Central memory CD8-positive, alpha-beta T cell (primary cell): ENCODE data around the gene SLC2A1.
A peak's percentile ranks its signal among the peaks of the same experiment; 100 is the strongest.

Experiments used
- ATAC-seq: fragments of 150-1000 bp; cut with Tn5 transposase; replicated peaks from 2 replicates; pipeline ENCODE4 v1.10.0; 2022; ENCODE audit warnings: mild to moderate bottlenecking, moderate FRiP score, moderate number of reproducible peaks; ENCODE audit not compliant: poor library complexity, severe bottlenecking; ENCODE audit errors: extremely low read depth
- DNase-seq, 2 donors: peaks; one replicate each; pipeline ENCODE4 v3.0.0; 2021; ENCODE audit warnings: low spot score in 2 of 2
- H3K27ac Mint-ChIP-seq: one replicate; pipeline ENCODE4 v1.8.0; 2022; ENCODE audit warnings: low read depth, mild to moderate bottlenecking, moderate library complexity, mixed read lengths
- H3K27me3 Mint-ChIP-seq: one replicate; pipeline ENCODE4 v1.8.0; 2022; ENCODE audit warnings: mixed read lengths
- H3K36me3 Mint-ChIP-seq: one replicate; pipeline ENCODE4 v1.8.0; 2022; ENCODE audit warnings: mild to moderate bottlenecking, moderate library complexity, mixed read lengths; ENCODE audit not compliant: insufficient read depth
- H3K4me1 Mint-ChIP-seq: one replicate; pipeline ENCODE4 v1.8.0; 2022; ENCODE audit warnings: mixed read lengths
- H3K4me3 Mint-ChIP-seq: one replicate; pipeline ENCODE4 v1.8.0; 2022; ENCODE audit warnings: mild to moderate bottlenecking, moderate library complexity, mixed read lengths
- H3K9me3 Mint-ChIP-seq: one replicate; pipeline ENCODE4 v1.8.0; 2022; ENCODE audit warnings: mixed read lengths

SLC2A1 gene

GRCh38 chr1:42933610-42934491, 24.8 kb downstream of the SLC2A1 start:
- H3K4me3 Mint-ChIP-seq = peak overlapping the region; percentile 66
- DNase-seq (no peak), ATAC-seq (no peak)
- H3K27me3 Mint-ChIP-seq = no peaks in the 10 kb centered on the region
- peak overlapping the region; percentile 78 for H3K27ac Mint-ChIP-seq
- H3K4me1 Mint-ChIP-seq = peaks cover 88% of the 10 kb centered on the region
- no peaks in the 10 kb centered on the region for H3K9me3 Mint-ChIP-seq
- peaks cover 49% of the 10 kb centered on the region for H3K36me3 Mint-ChIP-seq

GRCh38 chr1:42933060-42933586, 25.5 kb downstream of the SLC2A1 start:
- Mint-ChIP-seq H3K27me3 (no peaks in the 10 kb centered on the region), H3K9me3 (no peaks in the 10 kb centered on the region), H3K36me3 (peaks cover 52% of the 10 kb centered on the region), H3K4me3 (peak overlapping the region; percentile 66), H3K4me1 (peaks cover 87% of the 10 kb centered on the region), H3K27ac (peak overlapping the region; percentile 78)
- DNase-seq = no peak
- no peak for ATAC-seq

GRCh38 chr1:42932442-42932941, 26.2 kb downstream of the SLC2A1 start:
- no peaks in the 10 kb centered on the region for H3K27me3 Mint-ChIP-seq

GRCh38 chr1:42931911-42932422, 26.7 kb downstream of the SLC2A1 start:
- Mint-ChIP-seq H3K4me1 (peaks cover 76% of the 10 kb centered on the region), H3K4me3 (peak overlapping the region; percentile 66), H3K9me3 (no peaks in the 10 kb centered on the region), H3K27me3 (no peaks in the 10 kb centered on the region), H3K36me3 (peaks cover 61% of the 10 kb centered on the region), H3K27ac (peak overlapping the region; percentile 78)
- DNase-seq (peak; percentile 68 to 86), ATAC-seq (peak; percentile 83)

More at GRCh38 chr1:42932442-42932941, 26.2 kb downstream of the SLC2A1 start:
- Mint-ChIP-seq H3K9me3 (no peaks in the 10 kb centered on the region), H3K27ac (peak overlapping the region; percentile 78), H3K4me1 (peaks cover 81% of the 10 kb centered on the region), H3K36me3 (peaks cover 58% of the 10 kb centered on the region), H3K4me3 (peak overlapping the region; percentile 66)
- no peak for ATAC-seq
- no peak for DNase-seq

- Mint-ChIP-seq H3K9me3 (no peaks in the 10 kb centered on the region), H3K4me1 (peaks cover 68% of the 10 kb centered on the region), H3K27ac (peak overlapping the region; percentile 78), H3K36me3 (peaks cover 64% of the 10 kb centered on the region), H3K27me3 (no peaks in the 10 kb centered on the region), H3K4me3 (peak overlapping the region; percentile 66)
- ATAC-seq (peak; percentile 42), DNase-seq (peak in 1 of 2 donors; percentile 62)
Measured at GRCh38 chr1:42931108-42931539, 27.5 kb downstream of the SLC2A1 start.

GRCh38 chr1:42930178-42931107, 28.2 kb downstream of the SLC2A1 start:
- peak overlapping the region; percentile 66 for H3K4me3 Mint-ChIP-seq
- no peak for ATAC-seq
- peak overlapping the region; percentile 78 for H3K27ac Mint-ChIP-seq
- no peaks in the 10 kb centered on the region for H3K9me3 Mint-ChIP-seq
- DNase-seq = no peak
- H3K27me3 Mint-ChIP-seq = no peaks in the 10 kb centered on the region
- peaks cover 66% of the 10 kb centered on the region for H3K4me1 Mint-ChIP-seq
- peaks cover 67% of the 10 kb centered on the region for H3K36me3 Mint-ChIP-seq

GRCh38 chr1:42929434-42930177, 29.1 kb downstream of the SLC2A1 start:
- peaks cover 68% of the 10 kb centered on the region for H3K36me3 Mint-ChIP-seq
- peak overlapping the region; percentile 66 for H3K4me3 Mint-ChIP-seq
- DNase-seq (no peak), ATAC-seq (no peak)
- peaks cover 66% of the 10 kb centered on the region for H3K4me1 Mint-ChIP-seq
- H3K27ac Mint-ChIP-seq = peak overlapping the region; percentile 78
- no peaks in the 10 kb centered on the region for H3K27me3 Mint-ChIP-seq
- H3K9me3 Mint-ChIP-seq = no peaks in the 10 kb centered on the region

- Mint-ChIP-seq H3K27me3 (no peaks in the 10 kb centered on the region), H3K9me3 (no peaks in the 10 kb centered on the region), H3K27ac (peak overlapping the region; percentile 78), H3K36me3 (peaks cover 74% of the 10 kb centered on the region), H3K4me1 (peaks cover 64% of the 10 kb centered on the region), H3K4me3 (peak overlapping the region; percentile 66)
- no peak for ATAC-seq
- DNase-seq = no peak
Measured at GRCh38 chr1:42928859-42929258, 29.8 kb downstream of the SLC2A1 start.

- H3K9me3 Mint-ChIP-seq = no peaks in the 10 kb centered on the region
- H3K4me3 Mint-ChIP-seq = no peak overlapping the region
- H3K4me1 Mint-ChIP-seq = peaks cover 61% of the 10 kb centered on the region
- ATAC-seq (no peak), DNase-seq (no peak)
- no peaks in the 10 kb centered on the region for H3K27me3 Mint-ChIP-seq
- H3K36me3 Mint-ChIP-seq = peaks cover 72% of the 10 kb centered on the region
- no peak overlapping the region for H3K27ac Mint-ChIP-seq
Measured at GRCh38 chr1:42927920-42928505, 30.7 kb downstream of the SLC2A1 start.

- no peaks in the 10 kb centered on the region for H3K9me3 Mint-ChIP-seq
- peaks cover 75% of the 10 kb centered on the region for H3K36me3 Mint-ChIP-seq
- peaks cover 61% of the 10 kb centered on the region for H3K4me1 Mint-ChIP-seq
- H3K4me3 Mint-ChIP-seq = no peak overlapping the region
- peak overlapping the region; percentile 33 for H3K27ac Mint-ChIP-seq
- no peak for DNase-seq
- no peak for ATAC-seq
- no peaks in the 10 kb centered on the region for H3K27me3 Mint-ChIP-seq
Measured at GRCh38 chr1:42927274-42927841, 31.3 kb downstream of the SLC2A1 start.

GRCh38 chr1:42926879-42927242, 31.8 kb downstream of the SLC2A1 start:
- DNase-seq (no peak), ATAC-seq (no peak)
- Mint-ChIP-seq H3K9me3 (no peaks in the 10 kb centered on the region), H3K4me3 (no peak overlapping the region), H3K4me1 (peaks cover 57% of the 10 kb centered on the region), H3K27ac (peak overlapping the region; percentile 33), H3K27me3 (no peaks in the 10 kb centered on the region), H3K36me3 (peaks cover 70% of the 10 kb centered on the region)
